Ammon's horn (tissue), 1 donor: ENCODE results near the gene IFIT3.
"Not testable (repeated sequence)": the region's sequence is repeated elsewhere in the genome, so short reads cannot be mapped to it uniquely, and the experiment has no call there.

ENCODE experiments used
- DNase-seq: peaks from one replicate; pipeline ENCODE4 v3.0.0-alpha.2; 2016; ENCODE audit warnings: low spot score

Gene IFIT3

DNA sequence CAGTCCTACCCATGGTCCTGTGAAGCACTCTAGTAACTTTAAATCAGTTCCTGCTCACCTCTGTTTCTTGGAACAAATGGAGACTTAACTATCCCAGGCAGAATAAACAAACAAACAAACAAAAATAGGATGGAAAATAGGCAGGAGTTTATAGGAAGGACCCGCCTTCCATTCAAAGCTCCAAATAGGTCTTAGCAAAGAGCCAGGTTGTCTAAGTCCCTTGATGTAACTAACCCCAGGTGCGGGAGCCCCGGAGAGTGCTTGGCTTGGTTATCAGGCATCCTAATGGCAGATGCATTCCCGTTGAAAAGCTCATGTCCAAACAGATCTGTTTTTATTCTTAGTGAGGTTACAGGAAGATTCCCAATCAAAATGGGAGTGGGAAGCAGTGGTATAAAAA, 23.8 kb upstream of the IFIT3 start:
- no peak for DNase-seq

DNA sequence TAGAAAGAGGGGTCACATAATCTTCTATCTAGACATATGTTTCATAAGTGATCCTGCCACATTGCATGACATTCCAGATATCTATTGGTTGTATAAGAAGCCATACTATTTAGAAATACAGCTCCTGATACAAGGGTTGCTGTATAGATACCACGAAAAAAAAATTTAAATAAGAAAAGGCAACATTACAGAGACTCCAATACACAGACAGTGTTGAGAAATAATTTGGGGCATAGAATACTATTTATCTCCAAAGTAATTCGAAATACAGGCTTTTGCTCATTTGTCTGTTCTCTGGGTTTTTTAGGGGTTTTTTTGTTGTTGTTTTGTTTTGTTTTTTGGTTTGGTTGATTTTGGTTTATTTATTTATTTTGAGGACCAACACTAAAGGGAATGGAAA, 23.4 kb upstream of the IFIT3 start:
- DNase-seq = no peak

DNA sequence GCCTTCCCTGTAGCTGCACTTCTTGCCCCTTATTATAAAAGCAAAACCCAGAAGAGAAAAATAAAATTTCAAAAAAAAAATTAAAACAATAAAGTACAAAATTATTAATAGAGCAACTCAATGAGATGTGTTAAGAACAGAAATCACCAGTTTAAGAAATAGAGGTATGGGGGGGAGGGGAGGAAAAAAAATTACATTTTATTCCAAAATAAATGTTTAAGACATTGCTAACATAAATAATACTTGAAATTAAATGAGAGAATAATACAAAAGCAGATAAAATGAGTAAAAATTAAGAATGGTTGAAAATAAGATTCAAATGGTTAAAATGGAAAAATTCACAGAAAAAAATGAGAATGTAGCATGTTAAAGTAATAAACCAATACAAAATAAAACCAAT, 22.9 kb upstream of the IFIT3 start:
- DNase-seq = no peak

DNA sequence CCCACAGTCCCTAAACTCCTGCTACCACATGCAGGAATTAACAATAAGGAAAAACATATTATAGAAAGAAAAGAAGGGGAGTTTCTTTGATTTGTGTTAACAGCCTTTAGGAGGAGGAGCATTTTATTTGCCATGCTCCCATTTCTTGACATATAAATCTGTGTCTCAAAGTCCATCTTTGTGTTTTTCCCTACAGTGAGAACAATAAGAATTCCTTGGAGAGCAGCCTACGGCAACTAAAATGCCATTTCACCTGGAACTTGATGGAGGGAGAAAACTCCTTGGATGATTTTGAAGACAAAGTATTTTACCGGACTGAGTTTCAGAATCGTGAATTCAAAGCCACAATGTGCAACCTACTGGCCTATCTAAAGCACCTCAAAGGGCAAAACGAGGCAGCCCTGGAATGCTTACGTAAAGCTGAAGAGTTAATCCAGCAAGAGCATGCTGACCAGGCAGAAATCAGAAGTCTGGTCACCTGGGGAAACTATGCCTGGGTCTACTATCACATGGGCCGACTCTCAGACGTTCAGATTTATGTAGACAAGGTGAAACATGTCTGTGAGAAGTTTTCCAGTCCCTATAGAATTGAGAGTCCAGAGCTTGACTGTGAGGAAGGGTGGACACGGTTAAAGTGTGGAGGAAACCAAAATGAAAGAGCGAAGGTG, 21.9 kb upstream of the IFIT3 start:
- DNase-seq = no peak

DNA sequence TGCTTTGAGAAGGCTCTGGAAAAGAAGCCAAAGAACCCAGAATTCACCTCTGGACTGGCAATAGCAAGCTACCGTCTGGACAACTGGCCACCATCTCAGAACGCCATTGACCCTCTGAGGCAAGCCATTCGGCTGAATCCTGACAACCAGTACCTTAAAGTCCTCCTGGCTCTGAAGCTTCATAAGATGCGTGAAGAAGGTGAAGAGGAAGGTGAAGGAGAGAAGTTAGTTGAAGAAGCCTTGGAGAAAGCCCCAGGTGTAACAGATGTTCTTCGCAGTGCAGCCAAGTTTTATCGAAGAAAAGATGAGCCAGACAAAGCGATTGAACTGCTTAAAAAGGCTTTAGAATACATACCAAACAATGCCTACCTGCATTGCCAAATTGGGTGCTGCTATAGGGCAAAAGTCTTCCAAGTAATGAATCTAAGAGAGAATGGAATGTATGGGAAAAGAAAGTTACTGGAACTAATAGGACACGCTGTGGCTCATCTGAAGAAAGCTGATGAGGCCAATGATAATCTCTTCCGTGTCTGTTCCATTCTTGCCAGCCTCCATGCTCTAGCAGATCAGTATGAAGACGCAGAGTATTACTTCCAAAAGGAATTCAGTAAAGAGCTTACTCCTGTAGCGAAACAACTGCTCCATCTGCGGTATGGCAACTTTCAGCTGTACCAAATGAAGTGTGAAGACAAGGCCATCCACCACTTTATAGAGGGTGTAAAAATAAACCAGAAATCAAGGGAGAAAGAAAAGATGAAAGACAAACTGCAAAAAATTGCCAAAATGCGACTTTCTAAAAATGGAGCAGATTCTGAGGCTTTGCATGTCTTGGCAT, 21.1 kb upstream of the IFIT3 start:
- no peak for DNase-seq

DNA sequence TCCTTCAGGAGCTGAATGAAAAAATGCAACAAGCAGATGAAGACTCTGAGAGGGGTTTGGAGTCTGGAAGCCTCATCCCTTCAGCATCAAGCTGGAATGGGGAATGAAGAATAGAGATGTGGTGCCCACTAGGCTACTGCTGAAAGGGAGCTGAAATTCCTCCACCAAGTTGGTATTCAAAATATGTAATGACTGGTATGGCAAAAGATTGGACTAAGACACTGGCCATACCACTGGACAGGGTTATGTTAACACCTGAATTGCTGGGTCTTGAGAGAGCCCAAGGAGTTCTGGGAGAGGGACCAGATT, 20.6 kb upstream of the IFIT3 start:
- no peak for DNase-seq

DNA sequence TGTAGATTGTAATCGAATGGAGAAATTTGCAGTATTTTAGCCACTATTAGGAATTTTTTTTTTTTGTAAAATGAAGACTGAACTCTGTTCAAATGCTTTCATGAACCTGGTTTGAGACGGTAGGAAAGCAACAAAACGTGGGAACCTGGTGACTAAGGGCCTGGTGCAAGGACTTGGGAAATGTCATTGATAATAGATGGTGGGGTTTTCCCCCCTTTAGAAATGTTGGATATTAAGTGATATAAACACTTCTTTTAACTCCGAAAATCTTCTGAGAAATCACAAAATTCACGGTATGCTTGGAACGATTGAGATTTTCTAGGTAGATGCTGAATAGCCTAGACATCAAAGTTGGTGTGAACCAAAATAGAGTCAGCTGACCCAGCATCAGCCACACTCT, 19.5 kb upstream of the IFIT3 start:
- no peak for DNase-seq

DNA sequence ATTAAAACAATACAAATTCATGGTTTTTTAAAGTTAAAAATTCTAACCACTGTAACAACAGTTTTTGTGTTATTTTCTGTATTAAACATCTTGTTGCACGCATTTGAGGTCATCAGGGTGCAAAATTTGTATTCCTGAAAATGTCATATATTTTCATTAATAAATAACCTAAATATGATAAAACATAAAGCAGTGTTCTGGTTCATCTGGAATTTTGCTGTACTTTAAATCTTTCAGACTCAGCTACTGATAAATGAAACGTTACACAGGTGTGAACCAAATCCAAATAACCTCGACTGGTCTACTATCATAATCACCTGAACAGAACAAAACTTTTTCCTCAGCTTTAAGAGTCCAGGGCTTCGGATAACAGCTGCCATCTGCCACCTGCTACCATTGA, 19.1 kb upstream of the IFIT3 start:
- DNase-seq = no peak

DNA sequence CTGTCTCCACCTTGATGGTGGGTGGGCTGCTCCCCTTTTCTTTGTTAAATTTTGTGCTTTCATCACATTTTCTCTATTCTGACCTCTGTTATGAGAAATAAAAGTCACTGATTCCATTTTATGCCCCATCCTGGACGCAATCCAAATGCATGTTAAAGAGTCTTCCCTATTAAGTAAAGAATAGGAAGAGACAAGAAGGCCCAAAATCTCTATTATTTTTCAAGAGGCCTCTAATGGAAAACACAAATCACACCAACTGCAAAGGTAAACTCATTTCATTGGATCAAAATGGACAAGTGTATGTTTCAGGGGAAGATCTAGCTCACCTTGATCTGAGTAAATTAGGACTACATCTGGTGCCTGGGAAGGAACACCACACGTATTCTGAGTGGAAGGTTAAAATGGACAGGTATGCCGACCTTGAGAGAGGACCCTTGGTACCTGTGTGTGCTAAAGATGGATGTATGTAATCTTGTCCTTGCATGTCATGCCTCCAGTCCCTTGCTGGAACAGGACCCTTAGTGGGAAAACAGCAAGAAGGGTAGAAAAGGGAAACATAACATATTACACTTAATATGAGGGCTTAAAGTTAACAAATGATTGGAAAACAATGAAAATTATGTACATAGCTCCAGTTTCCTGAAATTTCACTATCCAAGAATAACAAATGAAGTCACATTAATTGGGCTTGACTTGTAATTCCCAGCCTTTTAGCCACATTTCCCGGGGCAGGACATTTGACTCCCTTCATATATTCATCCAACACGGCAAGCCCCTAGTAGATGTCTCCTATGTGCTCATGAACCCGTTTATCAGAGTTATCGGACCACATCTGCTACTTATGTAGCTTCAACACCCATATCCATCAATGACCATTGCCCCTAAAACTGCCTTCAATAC, 18.4 kb upstream of the IFIT3 start:
- no peak for DNase-seq

DNA sequence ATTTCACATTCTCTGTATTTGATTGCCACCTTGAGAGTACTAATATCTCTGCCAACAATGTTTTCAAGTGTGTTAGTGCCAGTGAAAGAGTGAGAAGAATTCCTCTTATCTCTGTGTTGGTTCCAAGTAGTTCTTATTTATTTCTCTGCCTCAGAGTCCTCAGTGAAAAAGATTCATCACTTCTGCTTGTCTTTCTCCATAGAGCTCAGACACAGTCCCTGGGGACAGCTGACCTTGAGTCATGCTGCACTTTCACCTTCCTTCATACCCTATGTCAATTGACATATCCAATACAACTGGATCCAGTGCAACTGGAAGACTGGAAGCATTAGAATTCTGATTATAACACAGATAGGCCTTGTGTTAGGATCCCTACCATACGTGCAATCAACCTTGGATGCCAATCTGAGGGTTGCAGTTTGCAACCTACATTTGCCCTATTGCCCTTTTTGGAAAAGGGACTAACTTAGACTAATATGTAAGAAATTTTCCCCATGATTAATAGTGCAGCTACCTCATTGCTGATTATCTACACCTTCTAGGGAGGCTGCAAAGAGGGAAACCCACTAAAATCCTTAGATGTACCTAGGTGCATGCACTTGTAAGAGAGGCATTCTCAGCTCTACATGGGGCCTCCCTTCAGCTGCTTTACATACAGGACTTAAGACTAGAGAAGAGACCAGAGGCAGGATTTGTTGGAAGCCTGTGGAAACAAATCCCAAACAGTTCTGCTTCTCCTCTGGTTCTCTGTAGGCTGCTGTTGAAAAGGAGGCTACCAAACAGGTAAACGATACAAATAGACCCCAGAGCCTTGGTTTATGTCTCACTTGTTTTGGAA, 17.5 kb upstream of the IFIT3 start:
- DNase-seq = no peak

DNA sequence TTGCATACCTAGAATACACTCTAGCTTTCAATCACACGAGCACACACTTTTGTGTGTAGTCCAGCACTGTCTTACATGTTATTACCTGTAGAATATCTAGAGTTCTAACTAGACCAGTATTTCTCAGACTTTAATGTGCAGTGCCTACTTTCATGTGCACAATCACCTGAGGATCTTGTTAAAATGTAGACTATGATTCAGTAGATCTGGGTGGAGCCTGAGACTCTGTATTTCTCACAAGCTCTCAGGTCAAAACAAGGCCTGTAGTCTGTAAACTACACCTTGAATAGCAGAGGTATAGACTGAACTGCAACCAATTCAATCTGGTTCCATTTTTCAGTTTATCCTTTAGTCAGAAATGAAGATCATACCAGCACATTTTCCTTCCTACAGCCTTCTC, 14.8 kb upstream of the IFIT3 start:
- DNase-seq = no peak

DNA sequence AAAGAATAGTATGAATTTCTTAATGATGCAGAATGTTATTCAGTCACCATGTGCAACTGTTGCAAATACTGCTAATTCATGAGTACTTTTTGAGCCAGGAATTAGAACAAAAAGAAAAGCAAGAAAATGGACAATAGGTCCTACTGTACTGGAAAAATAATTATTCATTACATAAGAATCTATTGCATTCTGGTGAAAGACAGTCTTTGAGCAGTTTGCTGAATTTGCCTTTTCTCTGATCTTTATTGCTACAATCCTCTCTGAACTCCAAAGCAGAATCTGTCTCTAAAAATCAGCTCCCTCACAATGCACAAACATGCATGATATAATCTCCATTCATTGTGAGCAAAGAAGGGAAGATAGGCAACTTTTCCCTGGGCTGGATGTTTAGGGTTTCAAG, 13.1 kb upstream of the IFIT3 start:
- peak; percentile 80 for DNase-seq

DNA sequence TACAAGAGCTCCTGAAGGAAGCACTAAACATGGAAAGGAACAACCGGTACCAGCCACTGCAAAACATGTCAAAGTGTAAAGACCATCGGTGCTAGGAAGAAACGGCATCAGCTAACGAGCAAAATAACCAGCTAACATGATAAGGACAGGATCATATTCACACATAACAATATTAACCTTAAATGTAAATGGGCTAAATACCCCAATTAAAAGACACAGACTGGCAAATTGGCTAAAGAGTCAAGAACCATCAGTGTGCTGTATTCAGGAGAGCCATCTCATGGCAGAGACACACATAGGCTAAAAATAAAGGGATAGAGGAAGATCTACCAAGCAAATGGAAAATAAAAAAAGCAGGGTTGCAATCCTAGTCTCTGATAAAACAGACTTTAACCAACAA, 9.8 kb upstream of the IFIT3 start:
- DNase-seq = not testable (repeated sequence)

DNA sequence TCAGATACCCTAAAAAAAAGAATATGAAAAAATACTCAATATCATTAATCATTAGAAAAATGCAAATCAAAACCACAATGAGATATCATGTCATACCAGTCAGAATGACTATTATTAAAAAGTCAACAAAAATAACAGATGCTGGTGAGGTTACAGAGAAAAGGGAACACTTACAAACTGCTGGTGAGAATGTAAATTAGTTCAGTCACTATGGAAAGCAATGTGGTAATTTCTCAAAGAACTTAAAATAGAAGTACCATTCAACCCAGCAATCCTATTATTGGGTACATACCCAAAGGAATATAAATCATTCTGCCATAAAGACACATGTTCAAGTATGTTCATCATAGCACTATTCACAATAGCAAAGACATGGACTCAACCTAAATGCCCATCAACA, 2.7 kb upstream of the IFIT3 start:
- DNase-seq = not testable (repeated sequence)

DNA sequence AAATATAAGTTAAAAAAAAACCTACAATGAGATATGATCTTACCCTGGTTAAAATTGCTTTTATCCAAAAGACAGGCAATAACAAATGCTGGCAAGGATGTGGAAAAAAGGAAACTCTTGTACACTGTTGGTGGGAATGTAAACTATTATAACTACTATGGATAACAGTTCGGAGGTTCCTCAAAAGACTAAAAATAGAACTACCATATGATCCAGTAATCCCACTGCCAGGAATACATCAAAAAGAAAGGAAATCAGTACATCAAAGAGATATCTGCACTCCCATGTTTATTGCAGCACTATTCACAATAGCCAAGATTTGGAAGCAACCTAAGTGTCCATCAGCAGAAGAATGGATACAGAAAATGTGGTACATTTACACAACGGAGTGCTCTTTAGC, 1.9 kb upstream of the IFIT3 start:
- DNase-seq = not testable (repeated sequence)

DNA sequence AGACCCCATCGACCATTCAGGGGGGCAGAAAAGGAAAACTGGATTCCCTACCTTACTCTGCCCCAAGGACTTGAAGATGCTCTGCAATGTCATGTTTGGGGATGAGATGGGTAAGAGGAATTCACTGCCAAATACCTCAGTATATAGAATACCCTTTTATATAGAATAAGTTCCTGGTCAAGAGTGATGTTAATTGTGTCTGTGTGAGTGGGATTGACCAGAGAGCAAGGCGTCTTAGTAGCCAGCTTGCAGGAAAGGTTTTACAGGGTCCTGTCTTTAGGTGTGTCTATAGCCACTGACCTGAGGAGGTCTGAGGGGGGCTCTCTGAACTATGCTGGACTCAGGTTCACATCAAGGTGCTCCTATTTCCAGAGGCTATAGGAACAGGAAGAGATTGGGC, 1.4 kb downstream of the IFIT3 start:
- no peak for DNase-seq

DNA sequence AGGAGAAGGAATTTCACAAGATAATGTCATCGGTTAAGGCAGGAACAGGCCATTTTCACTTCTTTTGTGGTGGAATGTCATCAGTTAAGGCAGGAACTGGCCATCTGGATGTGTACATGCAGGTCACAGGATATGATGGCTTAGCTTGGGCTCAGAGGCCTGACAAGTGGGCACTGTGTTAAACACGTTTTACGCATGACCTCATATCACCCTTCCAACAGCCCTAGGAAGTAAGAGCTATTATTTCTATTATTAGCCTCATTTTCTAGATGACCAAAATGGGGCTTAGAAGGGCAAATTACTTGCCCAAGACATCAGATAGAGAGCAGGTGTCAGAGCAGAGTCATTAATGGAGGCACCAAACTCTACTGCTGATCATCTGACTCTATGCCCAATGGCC, 2.2 kb downstream of the IFIT3 start:
- DNase-seq = not testable (repeated sequence)

DNA sequence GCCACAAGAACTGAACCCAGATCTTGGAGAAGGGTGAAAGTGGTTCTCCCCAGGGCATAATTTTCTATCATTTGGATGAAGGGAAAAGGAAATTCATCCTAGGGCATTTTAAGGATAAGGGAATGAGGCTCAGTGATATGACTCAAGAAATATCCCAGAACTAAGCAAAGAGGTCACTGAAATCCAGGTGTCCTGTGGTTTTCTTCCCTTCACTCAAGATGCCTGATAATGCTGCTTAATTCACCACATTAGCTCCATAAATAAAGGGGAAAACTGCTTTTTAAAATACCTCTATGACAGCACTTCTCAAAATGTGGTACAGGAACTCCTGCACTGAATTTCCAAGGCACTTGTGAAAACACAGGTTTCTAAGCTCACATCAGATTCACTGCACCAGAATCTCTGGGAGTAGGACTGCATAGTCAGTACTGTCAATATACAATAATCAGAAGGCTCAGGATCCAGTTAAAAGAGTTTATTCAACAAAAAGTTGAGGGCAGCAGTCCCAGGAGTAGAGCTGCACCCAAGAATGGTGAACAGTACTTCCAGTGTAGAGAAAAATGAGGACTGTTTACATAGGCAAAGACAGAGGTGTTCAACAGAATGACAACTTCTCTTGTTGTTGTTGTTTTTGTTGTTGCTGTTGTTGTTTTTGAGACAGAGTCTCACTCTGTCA, 2.9 kb downstream of the IFIT3 start:
- no peak for DNase-seq

DNA sequence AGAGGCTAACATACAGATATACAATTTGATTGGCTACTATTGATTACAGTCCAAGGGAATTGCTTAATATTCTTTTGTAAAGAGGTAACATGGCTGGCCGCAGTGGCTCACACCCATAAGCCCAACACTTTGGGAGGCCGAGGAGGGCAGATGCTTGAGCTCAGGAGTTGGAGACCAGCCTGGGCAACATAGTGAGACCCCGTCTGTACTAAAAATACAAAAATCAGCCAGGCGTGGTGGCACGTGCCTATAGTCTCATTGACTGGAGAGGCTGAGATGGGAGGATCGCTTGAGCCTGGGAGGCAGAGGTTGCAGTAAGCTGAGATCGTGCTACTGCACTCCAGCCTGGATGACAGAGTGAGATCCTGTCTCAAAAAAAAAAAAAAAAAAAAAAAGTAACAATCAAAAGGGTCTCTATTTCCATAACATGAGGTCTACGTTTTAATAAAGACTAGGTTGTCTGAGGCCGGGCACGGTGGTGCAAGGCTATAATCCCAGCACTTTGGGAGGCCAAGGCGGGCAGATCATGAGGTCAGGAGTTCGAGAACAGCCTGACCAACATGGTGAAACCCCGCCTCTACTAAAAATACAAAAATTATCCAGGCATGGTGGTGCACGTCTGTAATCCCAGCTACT, 3.8 kb downstream of the IFIT3 start:
- not testable (repeated sequence) for DNase-seq

DNA sequence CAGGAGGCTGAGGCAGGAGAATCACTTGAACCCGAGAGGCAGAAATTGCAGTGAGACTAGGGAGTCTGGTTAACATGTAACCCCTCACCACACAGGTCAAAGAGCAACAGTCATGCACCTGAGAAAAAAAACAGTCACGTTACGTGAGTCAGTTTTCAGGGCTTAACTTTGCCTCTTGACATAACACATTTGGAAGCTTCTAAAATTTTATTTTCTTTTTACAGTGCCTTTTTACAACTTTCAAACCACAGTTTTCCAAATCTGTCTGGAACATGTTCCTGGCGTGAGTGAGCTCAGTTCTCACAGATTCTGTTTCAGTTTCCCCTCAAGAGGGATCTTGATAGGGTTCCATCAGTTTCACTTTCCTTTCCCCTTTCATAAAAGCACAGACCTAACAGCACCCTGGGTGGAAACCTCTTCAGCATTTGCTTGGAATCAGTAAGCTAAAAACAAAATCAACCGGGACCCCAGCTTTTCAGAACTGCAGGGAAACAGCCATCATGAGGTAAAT, 4.4 kb downstream of the IFIT3 start:
- peak; percentile 73 for DNase-seq

DNA sequence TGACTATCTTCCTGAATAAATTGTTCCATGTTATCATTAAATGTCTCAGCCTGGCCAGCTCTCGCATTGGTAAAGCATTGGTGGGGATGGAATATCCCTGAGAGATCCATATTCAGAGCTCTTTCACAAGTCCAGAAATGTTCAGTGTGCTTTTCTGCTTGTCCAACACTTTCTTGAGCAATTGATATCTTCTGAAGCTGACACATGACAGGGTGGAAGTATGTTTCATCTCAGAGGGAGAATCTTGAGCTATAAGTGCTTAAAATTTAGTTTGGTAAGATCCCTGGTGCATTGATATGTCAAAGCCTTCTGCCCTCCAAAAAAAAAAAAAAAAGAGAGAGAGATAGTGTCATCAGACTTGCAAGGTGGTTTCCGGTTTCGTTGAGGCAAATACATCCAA, 7.4 kb downstream of the IFIT3 start:
- DNase-seq = no peak
